ENCODE results near the gene ATG16L1.

The ATG16L1 gene

GRCh38 chr2:233341296-233341695, 89.8 kb downstream of the ATG16L1 start:
- Histone ChIP-seq H3K27ac (no peak overlapping the region), H3K36me3 (replicated peaks) (no peaks in the 10 kb centered on the region), H3K27me3 (replicated peaks) (no peaks in the 10 kb centered on the region), H3K4me3 (ENCODE audit: low read depth, low read length) (no peak overlapping the region)
- TF ChIP-seq, protein P1, sequence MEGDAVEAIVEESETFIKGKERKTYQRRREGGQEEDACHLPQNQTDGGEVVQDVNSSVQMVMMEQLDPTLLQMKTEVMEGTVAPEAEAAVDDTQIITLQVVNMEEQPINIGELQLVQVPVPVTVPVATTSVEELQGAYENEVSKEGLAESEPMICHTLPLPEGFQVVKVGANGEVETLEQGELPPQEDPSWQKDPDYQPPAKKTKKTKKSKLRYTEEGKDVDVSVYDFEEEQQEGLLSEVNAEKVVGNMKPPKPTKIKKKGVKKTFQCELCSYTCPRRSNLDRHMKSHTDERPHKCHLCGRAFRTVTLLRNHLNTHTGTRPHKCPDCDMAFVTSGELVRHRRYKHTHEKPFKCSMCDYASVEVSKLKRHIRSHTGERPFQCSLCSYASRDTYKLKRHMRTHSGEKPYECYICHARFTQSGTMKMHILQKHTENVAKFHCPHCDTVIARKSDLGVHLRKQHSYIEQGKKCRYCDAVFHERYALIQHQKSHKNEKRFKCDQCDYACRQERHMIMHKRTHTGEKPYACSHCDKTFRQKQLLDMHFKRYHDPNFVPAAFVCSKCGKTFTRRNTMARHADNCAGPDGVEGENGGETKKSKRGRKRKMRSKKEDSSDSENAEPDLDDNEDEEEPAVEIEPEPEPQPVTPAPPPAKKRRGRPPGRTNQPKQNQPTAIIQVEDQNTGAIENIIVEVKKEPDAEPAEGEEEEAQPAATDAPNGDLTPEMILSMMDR (IDR thresholded peaks at IDR 0.05; ENCODE audit: low read depth, low read length, missing control alignments), result no peak
- DNase-seq, result no peak
- in situ Hi-C loops (cut with HindIII; ENCODE audit: low pct_ligation_motif_present, low sequenced_read_pairs), result no loop called here

GRCh38 chr2:233342301-233342700, 90.8 kb downstream of the ATG16L1 start:
- in situ Hi-C loops (cut with HindIII; ENCODE audit: low pct_ligation_motif_present, low sequenced_read_pairs), result no loop called here
- no peak overlapping the region for H3K4me3 ChIP-seq (ENCODE audit: low read depth, low read length)
- TF ChIP-seq, protein P1 (IDR thresholded peaks at IDR 0.05; ENCODE audit: low read depth, low read length, missing control alignments), result no peak
- H3K27me3 ChIP-seq (replicated peaks), result no peaks in the 10 kb centered on the region
- no peak for DNase-seq
- H3K36me3 ChIP-seq (replicated peaks), result no peaks in the 10 kb centered on the region
- H3K27ac ChIP-seq, result no peak overlapping the region

- in situ Hi-C loops (cut with HindIII; ENCODE audit: low pct_ligation_motif_present, low sequenced_read_pairs), result no loop called here
- DNase-seq, result no peak
- TF ChIP-seq, protein P1 (IDR thresholded peaks at IDR 0.05; ENCODE audit: low read depth, low read length, missing control alignments), result no peak
- H3K27ac ChIP-seq, result no peak overlapping the region
- no peaks in the 10 kb centered on the region for H3K36me3 ChIP-seq (replicated peaks)
- H3K27me3 ChIP-seq (replicated peaks), result no peaks in the 10 kb centered on the region
- H3K4me3 ChIP-seq (ENCODE audit: low read depth, low read length), result no peak overlapping the region
These were observed 91.8 kb downstream of the ATG16L1 start for GRCh38 chr2:233343171-233343705.
